Measurements from ENCODE around the gene GPR132. TPM values are rescaled to one million over a fixed set of nuclear protein-coding genes. Genes with fewer than 3 reads are reported as not detected.

Gene GPR132
- polyA plus RNA-seq, 2 of the 4 experiments (the other 2 are of a cell fraction), result 0.18 to 0.19 TPM

GRCh38 chr14:105069871-105070759 lies 4.9 kb upstream of the GPR132 start:
- CTCF ChIA-PET, result interaction anchor here (0.9 to 6.8 kb wide), 3 partner anchors 17 to 25 kb away, joined by 3 to 40 read pairs (median 5); no protein-coding TSS in a partner anchor
- no peak for FAIRE-seq
- 66% methylated on average over 20 of the region's 20 CpGs for WGBS (ENCODE audit: missing lambda C conversion rate)

GRCh38 chr14:105069522-105069870 lies 4.3 kb upstream of the GPR132 start:
- Histone ChIP-seq H3K4me1 (peaks cover 21% of the 10 kb centered on the region), H3K4me2 (no peak overlapping the region), H3K27ac (no peak overlapping the region; a peak in 1 of 6 replicates), H3K4me3 (no peak overlapping the region), H3K9me3 (no peaks in the 10 kb centered on the region)
- TF ChIP-seq ZFP36 (IDR thresholded peaks at IDR 0.05; ENCODE audit: borderline replicate concordance, partially characterized antibody), result no peak
- no peak for TF ChIP-seq RCOR1 (IDR thresholded peaks at IDR 0.05; ENCODE audit: low read depth, low read length)
- no peak for TF ChIP-seq ZNF302 (CRISPR knock-in tag; IDR thresholded peaks at IDR 0.05)
- TF ChIP-seq CEBPB (IDR thresholded peaks at IDR 0.05), result no peak
- TF ChIP-seq JUN (IDR thresholded peaks at IDR 0.05), result no peak
- TF ChIP-seq, protein P1, sequence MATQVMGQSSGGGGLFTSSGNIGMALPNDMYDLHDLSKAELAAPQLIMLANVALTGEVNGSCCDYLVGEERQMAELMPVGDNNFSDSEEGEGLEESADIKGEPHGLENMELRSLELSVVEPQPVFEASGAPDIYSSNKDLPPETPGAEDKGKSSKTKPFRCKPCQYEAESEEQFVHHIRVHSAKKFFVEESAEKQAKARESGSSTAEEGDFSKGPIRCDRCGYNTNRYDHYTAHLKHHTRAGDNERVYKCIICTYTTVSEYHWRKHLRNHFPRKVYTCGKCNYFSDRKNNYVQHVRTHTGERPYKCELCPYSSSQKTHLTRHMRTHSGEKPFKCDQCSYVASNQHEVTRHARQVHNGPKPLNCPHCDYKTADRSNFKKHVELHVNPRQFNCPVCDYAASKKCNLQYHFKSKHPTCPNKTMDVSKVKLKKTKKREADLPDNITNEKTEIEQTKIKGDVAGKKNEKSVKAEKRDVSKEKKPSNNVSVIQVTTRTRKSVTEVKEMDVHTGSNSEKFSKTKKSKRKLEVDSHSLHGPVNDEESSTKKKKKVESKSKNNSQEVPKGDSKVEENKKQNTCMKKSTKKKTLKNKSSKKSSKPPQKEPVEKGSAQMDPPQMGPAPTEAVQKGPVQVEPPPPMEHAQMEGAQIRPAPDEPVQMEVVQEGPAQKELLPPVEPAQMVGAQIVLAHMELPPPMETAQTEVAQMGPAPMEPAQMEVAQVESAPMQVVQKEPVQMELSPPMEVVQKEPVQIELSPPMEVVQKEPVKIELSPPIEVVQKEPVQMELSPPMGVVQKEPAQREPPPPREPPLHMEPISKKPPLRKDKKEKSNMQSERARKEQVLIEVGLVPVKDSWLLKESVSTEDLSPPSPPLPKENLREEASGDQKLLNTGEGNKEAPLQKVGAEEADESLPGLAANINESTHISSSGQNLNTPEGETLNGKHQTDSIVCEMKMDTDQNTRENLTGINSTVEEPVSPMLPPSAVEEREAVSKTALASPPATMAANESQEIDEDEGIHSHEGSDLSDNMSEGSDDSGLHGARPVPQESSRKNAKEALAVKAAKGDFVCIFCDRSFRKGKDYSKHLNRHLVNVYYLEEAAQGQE (IDR thresholded peaks at IDR 0.05), result no peak
- TF ChIP-seq EP300 (IDR thresholded peaks at IDR 0.05), result no peak
- no peak for TF ChIP-seq POLR2A (IDR thresholded peaks at IDR 0.05; ENCODE audit: low read length)
- TF ChIP-seq GATA3 (IDR thresholded peaks at IDR 0.05; ENCODE audit: borderline replicate concordance), result no peak
- TF ChIP-seq FOSB (CRISPR knock-in tag; IDR thresholded peaks at IDR 0.05), result no peak
- TF ChIP-seq TFCP2L1 (CRISPR knock-in tag; IDR thresholded peaks at IDR 0.05), result no peak
- POLR2A ChIA-PET, result no interaction called here
- DNase-seq (ENCODE audit: low read depth in 1 of 2, low spot score in 1 of 2) (no peak), FAIRE-seq (no peak), ATAC-seq (no peak)
- CTCF ChIA-PET, result no interaction called here
- WGBS (ENCODE audit: missing lambda C conversion rate), result 76% methylated on average over 10 of the region's 10 CpGs

More at GRCh38 chr14:105069871-105070759, 4.9 kb upstream of the GPR132 start:
- POLR2A ChIA-PET, result no interaction called here
- Histone ChIP-seq H3K4me1 (peaks cover 15% of the 10 kb centered on the region), H3K4me2 (no peak overlapping the region), H3K9me3 (no peaks in the 10 kb centered on the region), H3K27ac (peak overlapping the region in 1 of 2 experiments; percentile 42; a peak in 3 of 6 replicates), H3K4me3 (no peak overlapping the region)
- no peak for DNase-seq (ENCODE audit: low read depth in 1 of 2, low spot score in 1 of 2)
- ATAC-seq, result peak in 1 of 2 experiments; percentile 5; a peak in 1 of 6 replicates
- TF ChIP-seq FOSL2 (IDR thresholded peaks at IDR 0.05) (no peak), FOSL2 (CRISPR knock-in tag; IDR thresholded peaks at IDR 0.05) (peak; percentile 48; the same call in 1 of the 2 replicates), PHF8 (IDR thresholded peaks at IDR 0.05; ENCODE audit: borderline replicate concordance, low read depth) (no peak)

GRCh38 chr14:105068818-105069217 lies 3.6 kb upstream of the GPR132 start:
- no peak for FAIRE-seq
- 80% methylated on average over 13 of the region's 13 CpGs for WGBS (ENCODE audit: missing lambda C conversion rate)
- POLR2A ChIA-PET, result no interaction called here

More at GRCh38 chr14:105068818-105069217, 3.6 kb upstream of the GPR132 start:
- TF ChIP-seq, protein P2, sequence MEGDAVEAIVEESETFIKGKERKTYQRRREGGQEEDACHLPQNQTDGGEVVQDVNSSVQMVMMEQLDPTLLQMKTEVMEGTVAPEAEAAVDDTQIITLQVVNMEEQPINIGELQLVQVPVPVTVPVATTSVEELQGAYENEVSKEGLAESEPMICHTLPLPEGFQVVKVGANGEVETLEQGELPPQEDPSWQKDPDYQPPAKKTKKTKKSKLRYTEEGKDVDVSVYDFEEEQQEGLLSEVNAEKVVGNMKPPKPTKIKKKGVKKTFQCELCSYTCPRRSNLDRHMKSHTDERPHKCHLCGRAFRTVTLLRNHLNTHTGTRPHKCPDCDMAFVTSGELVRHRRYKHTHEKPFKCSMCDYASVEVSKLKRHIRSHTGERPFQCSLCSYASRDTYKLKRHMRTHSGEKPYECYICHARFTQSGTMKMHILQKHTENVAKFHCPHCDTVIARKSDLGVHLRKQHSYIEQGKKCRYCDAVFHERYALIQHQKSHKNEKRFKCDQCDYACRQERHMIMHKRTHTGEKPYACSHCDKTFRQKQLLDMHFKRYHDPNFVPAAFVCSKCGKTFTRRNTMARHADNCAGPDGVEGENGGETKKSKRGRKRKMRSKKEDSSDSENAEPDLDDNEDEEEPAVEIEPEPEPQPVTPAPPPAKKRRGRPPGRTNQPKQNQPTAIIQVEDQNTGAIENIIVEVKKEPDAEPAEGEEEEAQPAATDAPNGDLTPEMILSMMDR (IDR thresholded peaks at IDR 0.05), result no peak
- no peak for TF ChIP-seq ZC3H11A (IDR thresholded peaks at IDR 0.05)
- Histone ChIP-seq H3K4me2 (no peak overlapping the region), H3K27ac (no peak overlapping the region), H3K9me3 (no peaks in the 10 kb centered on the region), H3K4me3 (no peak overlapping the region), H3K4me1 (peaks cover 22% of the 10 kb centered on the region)
- DNase-seq (ENCODE audit: low read depth in 1 of 2, low spot score in 1 of 2) (no peak), ATAC-seq (no peak)
- CTCF ChIA-PET, result no interaction called here

All from A549 (cell line).